Upper lobe of right lung (tissue), 1 donor: ENCODE results near the gene HCRTR1. TPM values are rescaled to one million over a fixed set of nuclear protein-coding genes. Genes with fewer than 3 reads are reported as not detected.

Experiments
- ATAC-seq: fragments of 200-7000 bp; cut with Tn5 transposase; one replicate; pipeline ENCODE4 v1.9.1; 2020; ENCODE audit warnings: mild to moderate bottlenecking, moderate library complexity
- DNase-seq: peaks from one replicate; pipeline ENCODE4 v3.0.0-alpha.2; 2020
- H3K27ac ChIP-seq: fragments of 200-600 bp; one replicate; pipeline ENCODE4 v1.8.0; 2022
- H3K27me3 ChIP-seq: fragments of 200-600 bp; one replicate; pipeline ENCODE4 v1.8.0; 2022; ENCODE audit warnings: mild to moderate bottlenecking
- H3K36me3 ChIP-seq: fragments of 200-600 bp; one replicate; pipeline ENCODE4 v1.8.0; 2022
- H3K4me1 ChIP-seq: fragments of 200-600 bp; one replicate; pipeline ENCODE4 v1.8.0; 2022
- H3K4me3 ChIP-seq: fragments of 200-600 bp; one replicate; pipeline ENCODE4 v1.8.0; 2022; ENCODE audit warnings: mild to moderate bottlenecking
- H3K9me3 ChIP-seq: fragments of 200-600 bp; one replicate; pipeline ENCODE4 v1.8.0; 2022
- CTCF ChIP-seq: fragments of 200-600 bp; IDR thresholded peaks from one replicate; pipeline ENCODE4 v1.8.0; 2022; ENCODE audit warnings: antibody characterized with exemption
- intact Hi-C: fragments of 100-400 bp; cut with DNase I; formaldehyde crosslinking; loops from one replicate; pipeline ENCODE4 v1.11.0; 2022
- total RNA-seq: library from RNA; stranded (reverse); fragmentation: NEBNext Ultra II Directional; extraction: Animal tissue kit (Norgen Biotek cat#: 25700); gene quantifications from one replicate; pipeline ENCODE4 v1.2.1, GENCODE V29; 2021
- donor health status: DM: no; HTN: yes; CAD: no; lungs with severe emphysema.

HCRTR1 gene
- total RNA-seq, 1 donor from 2014 or later = not detected

- H3K27ac ChIP-seq = no peak overlapping the region
- H3K4me3 ChIP-seq = no peak overlapping the region
- intact Hi-C loops = no loop called here
- no peaks in the 10 kb centered on the region for H3K36me3 ChIP-seq
- no peaks in the 10 kb centered on the region for H3K9me3 ChIP-seq
- TF ChIP-seq CTCF = no peak
- no peaks in the 10 kb centered on the region for H3K27me3 ChIP-seq
- no peak for ATAC-seq
- peaks cover 2% of the 10 kb centered on the region for H3K4me1 ChIP-seq
- DNase-seq = no peak
Measured at GRCh38 chr1:31664528-31664927, 47.0 kb downstream of the HCRTR1 start.

- Histone ChIP-seq H3K4me3 (no peak overlapping the region), H3K36me3 (no peaks in the 10 kb centered on the region), H3K4me1 (peaks cover 10% of the 10 kb centered on the region), H3K27ac (no peak overlapping the region), H3K27me3 (no peaks in the 10 kb centered on the region), H3K9me3 (no peaks in the 10 kb centered on the region)
- DNase-seq (peak; percentile 54), ATAC-seq (no peak)
- no peak for TF ChIP-seq CTCF
- intact Hi-C loops = loop anchor here (5.0 kb wide), 1 partner anchor 122 kb away; no protein-coding TSS in a partner anchor
Measured at GRCh38 chr1:31665234-31665878, 47.9 kb downstream of the HCRTR1 start.

GRCh38 chr1:31666263-31666963 lies 48.9 kb downstream of the HCRTR1 start:
- peak overlapping the region; percentile 4 for H3K27ac ChIP-seq
- DNase-seq (peak; percentile 66), ATAC-seq (peak; percentile 46)
- H3K4me3 ChIP-seq = no peak overlapping the region
- H3K27me3 ChIP-seq = no peaks in the 10 kb centered on the region
- H3K4me1 ChIP-seq = peaks cover 11% of the 10 kb centered on the region
- no peak for TF ChIP-seq CTCF
- no peaks in the 10 kb centered on the region for H3K9me3 ChIP-seq
- intact Hi-C loops = loop anchor here (5.0 kb wide), 1 partner anchor 121 kb away; no protein-coding TSS in a partner anchor
- H3K36me3 ChIP-seq = no peaks in the 10 kb centered on the region

GRCh38 chr1:31667065-31667785 lies 49.7 kb downstream of the HCRTR1 start:
- intact Hi-C loops = loop anchor here (5.0 kb wide), 1 partner anchor 120 kb away; no protein-coding TSS in a partner anchor
- H3K4me1 ChIP-seq = peaks cover 11% of the 10 kb centered on the region
- H3K27me3 ChIP-seq = no peaks in the 10 kb centered on the region
- H3K36me3 ChIP-seq = no peaks in the 10 kb centered on the region
- TF ChIP-seq CTCF = no peak
- ATAC-seq (no peak), DNase-seq (peak; percentile 58)
- no peaks in the 10 kb centered on the region for H3K9me3 ChIP-seq
- no peak overlapping the region for H3K27ac ChIP-seq
- H3K4me3 ChIP-seq = no peak overlapping the region

- peak; percentile 48 for DNase-seq
- no peaks in the 10 kb centered on the region for H3K36me3 ChIP-seq
- ATAC-seq = no peak
- peaks cover 11% of the 10 kb centered on the region for H3K4me1 ChIP-seq
- intact Hi-C loops = loop anchor here (5.0 kb wide), 1 partner anchor 119 kb away; no protein-coding TSS in a partner anchor
- no peak overlapping the region for H3K27ac ChIP-seq
- no peaks in the 10 kb centered on the region for H3K9me3 ChIP-seq
- H3K27me3 ChIP-seq = no peaks in the 10 kb centered on the region
- TF ChIP-seq CTCF = no peak
- no peak overlapping the region for H3K4me3 ChIP-seq
Measured at GRCh38 chr1:31668303-31668883, 50.9 kb downstream of the HCRTR1 start.
